NCI-H82 treated with DMSO at 0.1 percent for 48 hours (cell line): ENCODE results near the gene ACOT7.

Experiments used
- DNase-seq: peaks from one replicate; lab custom pipeline; 2025; ENCODE audit not compliant: unreplicated experiment; lab: John Stamatoyannopoulos, UW

Gene ACOT7

GRCh38 chr1:6347641-6348487 is 45.7 kb downstream of the ACOT7 start:
- DNase-seq: peak; percentile 40

- no peak for DNase-seq
Observed at GRCh38 chr1:6345460-6345859, 48.1 kb downstream of the ACOT7 start.

- DNase-seq: no peak
Observed at GRCh38 chr1:6345009-6345408, 48.6 kb downstream of the ACOT7 start.

GRCh38 chr1:6343506-6344405 is 49.8 kb downstream of the ACOT7 start:
- peak; percentile 37 for DNase-seq

GRCh38 chr1:6342056-6342455 is 51.5 kb downstream of the ACOT7 start:
- peak; percentile 56 for DNase-seq

GRCh38 chr1:6338695-6339094 is 54.9 kb downstream of the ACOT7 start:
- no peak for DNase-seq

GRCh38 chr1:6336776-6337622 is 56.6 kb downstream of the ACOT7 start:
- no peak for DNase-seq

- DNase-seq: no peak
Observed at GRCh38 chr1:6334261-6334993, 59.1 kb downstream of the ACOT7 start.

- no peak for DNase-seq
Observed at GRCh38 chr1:6332821-6333220, 60.7 kb downstream of the ACOT7 start.

GRCh38 chr1:6331543-6332273 is 61.9 kb downstream of the ACOT7 start:
- DNase-seq: no peak

- DNase-seq: no peak
Observed at GRCh38 chr1:6330410-6330911, 63.1 kb downstream of the ACOT7 start.

GRCh38 chr1:6329851-6330250 is 63.7 kb downstream of the ACOT7 start:
- DNase-seq: no peak

GRCh38 chr1:6329396-6329795 is 64.2 kb downstream of the ACOT7 start:
- no peak for DNase-seq

GRCh38 chr1:6328696-6329095 is 64.9 kb downstream of the ACOT7 start:
- no peak for DNase-seq

GRCh38 chr1:6328091-6328490 is 65.5 kb downstream of the ACOT7 start:
- DNase-seq: no peak

GRCh38 chr1:6325482-6325881 is 68.1 kb downstream of the ACOT7 start:
- no peak for DNase-seq

- no peak for DNase-seq
Observed at GRCh38 chr1:6322161-6322560, 71.4 kb downstream of the ACOT7 start.

GRCh38 chr1:6321205-6321604 is 72.4 kb downstream of the ACOT7 start:
- DNase-seq: no peak

- DNase-seq: no peak
Observed at GRCh38 chr1:6317098-6317760, 76.3 kb downstream of the ACOT7 start.
